Measurements from ENCODE around the gene CYP4F12. TPM values are rescaled to one million over a fixed set of nuclear protein-coding genes. Genes with fewer than 3 reads are reported as not detected.

The CYP4F12 gene
- total RNA-seq, 1 experiment from 2014 or later: 5.7 TPM

DNA sequence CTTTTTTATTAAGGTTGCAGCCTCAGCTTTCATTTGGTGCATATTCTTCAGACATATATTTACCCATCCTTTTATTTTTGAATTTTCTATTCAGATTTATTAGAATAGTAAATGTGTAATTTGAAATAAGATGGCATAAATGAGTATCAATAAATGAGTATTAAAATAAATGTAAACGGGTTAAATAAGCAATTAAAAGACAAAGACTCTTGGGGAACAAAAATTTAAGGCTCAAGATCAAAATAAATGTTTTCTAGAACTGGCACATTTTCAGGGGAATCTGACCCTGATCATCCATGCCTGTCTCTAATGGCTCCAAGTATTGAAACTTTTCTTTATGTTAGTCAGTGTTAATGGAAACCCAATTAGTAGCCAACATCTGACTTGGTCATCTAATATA, 67.9 kb downstream of the CYP4F12 start:
- H3K27me3 ChIP-seq (ENCODE audit: insufficient read depth, low read depth): peaks cover 22% of the 10 kb centered on the region
- ChIA-PET POLR2A (ENCODE audit: unreplicated experiment) (no interaction called here), CTCF (no interaction called here)
- no peak overlapping the region for H3K4me2 ChIP-seq
- H3K4me1 ChIP-seq (replicated peaks; ENCODE audit: insufficient read depth): no peaks in the 10 kb centered on the region
- intact Hi-C loops (cut with micrococcal nuclease; ENCODE audit: unreplicated experiment): no loop called here
- H2AFZ ChIP-seq: no peak overlapping the region
- H3K27ac ChIP-seq: no peak overlapping the region
- TF ChIP-seq, protein P1, sequence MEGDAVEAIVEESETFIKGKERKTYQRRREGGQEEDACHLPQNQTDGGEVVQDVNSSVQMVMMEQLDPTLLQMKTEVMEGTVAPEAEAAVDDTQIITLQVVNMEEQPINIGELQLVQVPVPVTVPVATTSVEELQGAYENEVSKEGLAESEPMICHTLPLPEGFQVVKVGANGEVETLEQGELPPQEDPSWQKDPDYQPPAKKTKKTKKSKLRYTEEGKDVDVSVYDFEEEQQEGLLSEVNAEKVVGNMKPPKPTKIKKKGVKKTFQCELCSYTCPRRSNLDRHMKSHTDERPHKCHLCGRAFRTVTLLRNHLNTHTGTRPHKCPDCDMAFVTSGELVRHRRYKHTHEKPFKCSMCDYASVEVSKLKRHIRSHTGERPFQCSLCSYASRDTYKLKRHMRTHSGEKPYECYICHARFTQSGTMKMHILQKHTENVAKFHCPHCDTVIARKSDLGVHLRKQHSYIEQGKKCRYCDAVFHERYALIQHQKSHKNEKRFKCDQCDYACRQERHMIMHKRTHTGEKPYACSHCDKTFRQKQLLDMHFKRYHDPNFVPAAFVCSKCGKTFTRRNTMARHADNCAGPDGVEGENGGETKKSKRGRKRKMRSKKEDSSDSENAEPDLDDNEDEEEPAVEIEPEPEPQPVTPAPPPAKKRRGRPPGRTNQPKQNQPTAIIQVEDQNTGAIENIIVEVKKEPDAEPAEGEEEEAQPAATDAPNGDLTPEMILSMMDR (conservative IDR thresholded peaks at IDR 0.05): no peak
- TF ChIP-seq EZH2 (IDR thresholded peaks at IDR 0.05; ENCODE audit: low read depth): no peak
- H3F3A ChIP-seq (ENCODE audit: insufficient read depth, low read depth): no peaks in the 10 kb centered on the region
- H3K36me3 ChIP-seq (ENCODE audit: low read depth): no peaks in the 10 kb centered on the region
- no peaks in the 10 kb centered on the region for H3K9me2 ChIP-seq (ENCODE audit: insufficient read depth)
- BruUV-seq (replicated peaks): no TSS peak
- H4K20me1 ChIP-seq (ENCODE audit: insufficient read depth): no peaks in the 10 kb centered on the region
- 0 out of 2 replicates have a peak, but pooled peaks cover 5% of the 10 kb centered on the region for H3K9me3 ChIP-seq (ENCODE audit: insufficient read depth, low read depth)
- DNase-seq: no peak
- no peaks in the 10 kb centered on the region for H3K79me2 ChIP-seq (ENCODE audit: low read depth)
- H3K4me3 ChIP-seq: no peak overlapping the region

Other genes with a start within 250 kb of the CYP4F12 start
- gene WIZ, start 223.1 kb upstream of the CYP4F12 start, total RNA-seq (2021): 27.3 and 31.6 TPM in 2 replicates
- gene RASAL3, start 208.5 kb upstream of the CYP4F12 start, total RNA-seq (2021): not detected in 2 replicates
- not detected in 2 replicates for gene PGLYRP2, start 193.6 kb upstream of the CYP4F12 start, total RNA-seq (2021)
- not detected in 2 replicates for gene CYP4F22, start 164.6 kb upstream of the CYP4F12 start, total RNA-seq (2021)
- not detected in 2 replicates for gene CYP4F8, start 57.9 kb upstream of the CYP4F12 start, total RNA-seq (2021)
- gene CYP4F3, start 32.2 kb upstream of the CYP4F12 start, total RNA-seq (2021): 57.6 and 70.7 TPM in 2 replicates
- not detected in 2 replicates for gene OR10H2, start 54.9 kb downstream of the CYP4F12 start, total RNA-seq (2021)
- not detected in 2 replicates for gene OR10H3, start 64.9 kb downstream of the CYP4F12 start, total RNA-seq (2021)
- gene OR10H5, start 114.6 kb downstream of the CYP4F12 start, total RNA-seq (2021): not detected in 2 replicates
- 0.20 TPM in 1 of 2 replicates, not detected in the other for gene OR10H1, start 142.6 kb downstream of the CYP4F12 start, total RNA-seq (2021)
- 0.31 and 1.1 TPM in 2 replicates for gene CYP4F2, start 225.0 kb downstream of the CYP4F12 start, total RNA-seq (2021)

Data from PC-9 (cell line).